Spleen (tissue), 11 donors: Measurements from ENCODE around the gene ALKBH6. TPM values are rescaled to one million over a fixed set of nuclear protein-coding genes. Genes with fewer than 3 reads are reported as not detected.

ENCODE experiments used
- DNase-seq: peaks from one replicate; pipeline ENCODE4 v3.0.0-alpha.2; 2020
- H3K27ac ChIP-seq, 8 donors: fragments of 200-600 bp; sonication (generic) in 7 of 8; 1 replicate in 4 of 8; 2 replicates in 4 of 8; pipeline versions ENCODE4 v1.5.0 to v1.8.0; 2016 to 2021; ENCODE audit warnings: inconsistent platforms in 4 of 8, mild to moderate bottlenecking in 4 of 8, moderate library complexity in 1 of 8
- H3K27me3 ChIP-seq, 7 donors: fragments of 200-600 bp; sonication (generic) in 6 of 7; replicated peaks in 1 of 7; 1 replicate in 4 of 7; 2 replicates in 3 of 7; pipeline versions ENCODE4 v1.5.0 to v1.8.0; 2016 to 2021; ENCODE audit warnings: inconsistent platforms in 3 of 7, mild to moderate bottlenecking in 1 of 7
- H3K36me3 ChIP-seq, 6 donors: fragments of 200-600 bp; sonication (generic) in 5 of 6; 1 replicate in 4 of 6; 2 replicates in 2 of 6; pipeline versions ENCODE4 v1.5.0 to v1.8.0; 2016 to 2021; ENCODE audit warnings: inconsistent platforms in 2 of 6
- H3K4me1 ChIP-seq, 6 donors: fragments of 200-600 bp; sonication (generic) in 5 of 6; 1 replicate in 3 of 6; 2 replicates in 3 of 6; pipeline versions ENCODE4 v1.5.0 to v1.8.0; 2016 to 2021; ENCODE audit warnings: inconsistent platforms in 3 of 6
- H3K4me3 ChIP-seq, 8 donors: fragments of 200-600 bp; sonication (generic) in 7 of 8; 1 replicate in 4 of 8; 2 replicates in 4 of 8; pipeline versions ENCODE4 v1.5.0 to v1.8.0; 2016 to 2021; ENCODE audit warnings: inconsistent platforms in 4 of 8, mild to moderate bottlenecking in 4 of 8, moderate library complexity in 2 of 8
- H3K9me3 ChIP-seq, 8 donors: fragments of 200-600 bp; sonication (generic) in 7 of 8; 1 replicate in 4 of 8; 2 replicates in 4 of 8; pipeline versions ENCODE4 v1.5.0 to v1.8.0; 2016 to 2021; ENCODE audit warnings: inconsistent platforms in 4 of 8
- POLR2A ChIP-seq, 3 donors: fragments of 450-650 bp; IDR thresholded peaks; one replicate each; pipeline ENCODE4 v1.5.1; 2017; ENCODE audit warnings: antibody characterized with exemption in 3 of 3, mild to moderate bottlenecking in 1 of 3
- POLR2AphosphoS5 ChIP-seq, 3 donors: sonication (generic); formaldehyde crosslinking; IDR thresholded peaks; one replicate each; pipeline ENCODE4 v1.5.1; 2017; ENCODE audit warnings: antibody characterized with exemption in 3 of 3
- WGBS, 5 donors: extraction: QIAGEN DNeasy Blood & Tissue Kit in 3 of 5; methylation state at CpG; one replicate each; pipeline versions ENCODE4 v1.1.5 to v1.1.7; 2013 to 2018; 5-methylcytosine and 5-hydroxymethylcytosine counted together
- intact Hi-C: fragments of 100-400 bp; cut with DNase I; formaldehyde crosslinking; loops from one replicate; pipeline ENCODE4 v1.15.0; 2023; ENCODE audit warnings: low total_unique reads
- polyA plus RNA-seq, 3 donors: library from polyadenylated mRNA; stranded (reverse); fragments of 200-250 nt; gene quantifications; one replicate each; pipeline ENCODE4 v1.2.1, GENCODE V29; 2013
- total RNA-seq, 7 donors: library from RNA; depleted of rRNA in 3 of 7; stranded (reverse); fragments of >200 nt in 3 of 7; fragmentation: NEBNext Ultra II Directional in 4 of 7; extraction: Animal tissue kit (Norgen Biotek cat#: 25700) in 4 of 7; gene quantifications; one replicate each; pipeline versions ENCODE4 v1.1.0 to v1.2.1, GENCODE V29; 2016 to 2021
- TF ChIP-seq, protein P1 (sequence below), 11 experiments: fragments of 200-600 bp in 7 of 11; fragments of 450-650 bp in 4 of 11; sonication (generic) in 4 of 11; IDR thresholded peaks in 8 of 11; conservative IDR thresholded peaks in 3 of 11; 1 replicate in 7 of 11; 2 replicates in 4 of 11; pipeline versions ENCODE4 v1.4.0 to v1.8.0; 2016 to 2021; ENCODE audit warnings: antibody characterized with exemption in 11 of 11, inconsistent platforms in 4 of 11, mild to moderate bottlenecking in 1 of 11
- donor health status: healthy with polysubstance abuse.
- donor health status: DM: no; HTN: no; CAD: no; lungs with moderate emphysema.
- donor health status: DM: no; HTN: no; CAD: no.
- donor health status: Bipolar disorder and iron deficiency.
- donor health status: healthy.
- donor health status: DM: no; HTN: no; CAD: no.
- donor health status: DM: yes; HTN: yes; CAD: no.

ALKBH6 gene
- total and polyA plus RNA-seq, 10 donors, result 21.3 to 65.3 (median 26.3) TPM

GRCh38 chr19:35996777-35997176 lies 17.2 kb downstream of the ALKBH6 start:
- Histone ChIP-seq H3K36me3 (peaks cover 0 to 34% (median 9%) of the 10 kb centered on the region in 6 donors), H3K4me3 (peak overlapping the region in 2 of 8 donors; percentile 91 to 99), H3K27ac (peak overlapping the region in 1 of 8 donors; percentile 91), H3K27me3 (no peaks in the 10 kb centered on the region), H3K9me3 (no peaks in the 10 kb centered on the region), H3K4me1 (peaks cover 16 to 65% (median 39%) of the 10 kb centered on the region in 6 donors)
- no peak for DNase-seq
- intact Hi-C loops, result no loop called here
- TF ChIP-seq POLR2A (IDR thresholded peaks at IDR 0.05) (no peak), POLR2AphosphoS5 (IDR thresholded peaks at IDR 0.05) (no peak)
- TF ChIP-seq, protein P1, sequence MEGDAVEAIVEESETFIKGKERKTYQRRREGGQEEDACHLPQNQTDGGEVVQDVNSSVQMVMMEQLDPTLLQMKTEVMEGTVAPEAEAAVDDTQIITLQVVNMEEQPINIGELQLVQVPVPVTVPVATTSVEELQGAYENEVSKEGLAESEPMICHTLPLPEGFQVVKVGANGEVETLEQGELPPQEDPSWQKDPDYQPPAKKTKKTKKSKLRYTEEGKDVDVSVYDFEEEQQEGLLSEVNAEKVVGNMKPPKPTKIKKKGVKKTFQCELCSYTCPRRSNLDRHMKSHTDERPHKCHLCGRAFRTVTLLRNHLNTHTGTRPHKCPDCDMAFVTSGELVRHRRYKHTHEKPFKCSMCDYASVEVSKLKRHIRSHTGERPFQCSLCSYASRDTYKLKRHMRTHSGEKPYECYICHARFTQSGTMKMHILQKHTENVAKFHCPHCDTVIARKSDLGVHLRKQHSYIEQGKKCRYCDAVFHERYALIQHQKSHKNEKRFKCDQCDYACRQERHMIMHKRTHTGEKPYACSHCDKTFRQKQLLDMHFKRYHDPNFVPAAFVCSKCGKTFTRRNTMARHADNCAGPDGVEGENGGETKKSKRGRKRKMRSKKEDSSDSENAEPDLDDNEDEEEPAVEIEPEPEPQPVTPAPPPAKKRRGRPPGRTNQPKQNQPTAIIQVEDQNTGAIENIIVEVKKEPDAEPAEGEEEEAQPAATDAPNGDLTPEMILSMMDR (IDR thresholded peaks at IDR 0.05 in 8 of 11, conservative IDR thresholded peaks at IDR 0.05 in 3 of 11), result no peak
- WGBS, 5 donors, result 90 to 95% (median 94%) methylated on average over 8 of the region's 8 CpGs

DNA sequence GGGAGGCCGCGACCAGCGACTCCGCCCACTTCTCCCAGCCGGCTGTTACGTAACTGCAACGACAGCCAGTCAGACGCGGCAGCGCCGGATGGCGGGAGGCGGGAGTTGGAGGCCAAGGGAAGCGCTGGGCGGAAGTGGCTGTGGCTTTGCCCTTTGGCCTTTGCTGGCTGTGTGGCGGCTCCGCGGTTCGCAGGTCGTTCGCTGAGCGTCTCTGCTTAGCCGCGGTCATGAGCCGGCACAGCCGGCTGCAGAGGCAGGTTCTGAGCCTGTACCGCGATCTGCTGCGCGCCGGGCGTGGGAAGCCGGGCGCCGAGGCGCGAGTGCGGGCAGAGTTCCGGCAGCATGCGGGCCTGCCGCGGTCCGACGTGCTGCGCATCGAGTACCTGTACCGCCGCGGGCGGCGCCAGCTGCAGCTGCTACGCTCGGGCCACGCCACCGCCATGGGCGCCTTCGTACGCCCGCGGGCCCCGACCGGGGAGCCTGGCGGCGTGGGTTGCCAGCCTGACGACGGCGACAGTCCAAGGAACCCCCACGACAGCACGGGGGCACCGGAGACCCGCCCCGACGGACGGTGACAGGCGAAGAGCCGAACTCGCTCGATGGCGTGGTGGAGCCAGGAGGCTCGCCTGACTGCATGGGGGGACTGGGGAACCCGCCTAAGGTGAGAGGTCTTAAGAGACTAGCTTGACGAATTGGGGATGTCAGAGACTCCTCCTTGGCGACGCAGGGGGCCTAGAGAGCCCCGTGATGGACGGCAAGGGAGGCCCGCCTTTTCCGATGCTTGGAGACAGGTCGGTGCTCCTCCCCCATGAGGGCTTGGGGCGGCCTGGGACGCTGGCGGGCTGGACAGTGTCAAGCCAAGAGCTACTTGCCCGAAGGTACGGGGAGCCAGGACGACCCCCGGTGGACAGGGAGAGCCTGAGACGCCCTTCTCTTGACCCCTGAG lies 18.7 kb downstream of the ALKBH6 start, which contains the start of gene SDHAF1:
Gene SDHAF1, plus strand, starts transcription at position 141 of the 946 bp plus-strand sequence. Its CDS starts 87 bp downstream, at position 228.
- DNase-seq, result peak; percentile 100
- Histone ChIP-seq H3K27ac (peak within 1 kb of the TSS; percentile 79 to 93 (median 90)), H3K4me1 (peaks cover 16 to 63% (median 39%) of the 10 kb centered on the region in 6 donors), H3K27me3 (no peaks in the 10 kb centered on the region), H3K9me3 (no peaks in the 10 kb centered on the region), H3K36me3 (peaks cover 0 to 22% (median 9%) of the 10 kb centered on the region in 6 donors), H3K4me3 (peak within 1 kb of the TSS; percentile 81 to 99 (median 92))
- TF ChIP-seq, protein P1 (IDR thresholded peaks at IDR 0.05 in 8 of 11, conservative IDR thresholded peaks at IDR 0.05 in 3 of 11), result peak in 3 of 11 experiments; percentile 29 to 48 (median 43)
- TF ChIP-seq POLR2AphosphoS5 (IDR thresholded peaks at IDR 0.05) (peak; percentile 98), POLR2A (IDR thresholded peaks at IDR 0.05) (peak in 2 of 3 donors; percentile 33 to 70)
- intact Hi-C loops, result no loop called here
- WGBS, 5 donors, result 0 to 1% (median 1%) methylated on average over 36 to 97 of the region's 97 CpGs

GRCh38 chr19:35993923-35994598 lies 20.0 kb downstream of the ALKBH6 start:
- DNase-seq, result peak; percentile 82
- TF ChIP-seq, protein P1 (IDR thresholded peaks at IDR 0.05 in 8 of 11, conservative IDR thresholded peaks at IDR 0.05 in 3 of 11), result peak in 1 of 11 experiments; percentile 10
- TF ChIP-seq POLR2A (IDR thresholded peaks at IDR 0.05), result no peak
- peaks cover 0 to 20% (median 9%) of the 10 kb centered on the region in 6 donors for H3K36me3 ChIP-seq
- H3K4me3 ChIP-seq, result peak overlapping the region; percentile 81 to 99 (median 92)
- H3K4me1 ChIP-seq, result peaks cover 16 to 53% (median 38%) of the 10 kb centered on the region in 6 donors
- H3K9me3 ChIP-seq, result peaks cover 0 to under 1% (median 0%) of the 10 kb centered on the region in 8 donors
- WGBS, 5 donors, result 26 to 74% (median 47%) methylated on average over 25 to 49 of the region's 49 CpGs
- intact Hi-C loops, result no loop called here
- H3K27ac ChIP-seq, result peak overlapping the region in 6 of 8 donors; percentile 84 to 93 (median 90)
- no peaks in the 10 kb centered on the region for H3K27me3 ChIP-seq
